K562 (cell line): ENCODE results near the gene CEP20. TPM values are rescaled to one million over a fixed set of nuclear protein-coding genes. Genes with fewer than 3 reads are reported as not detected.

Experiments
- CHD2 ChIP-seq: IDR thresholded peaks from 2 replicates; pipeline ENCODE4 v1.6.1; 2011; ENCODE audit warnings: low read depth, low read length
- MAFF ChIP-seq: IDR thresholded peaks from 2 replicates; pipeline ENCODE4 v1.6.1; 2012; ENCODE audit warnings: low read length, improper control_type of control experiment
- MLLT1 ChIP-seq, 2 experiments: fragments of 450-650 bp; IDR thresholded peaks; 2 replicates each; pipeline ENCODE4 v1.6.1; 2016
- NBN ChIP-seq: fragments of 450-650 bp; IDR thresholded peaks from 2 replicates; pipeline ENCODE4 v1.6.1; 2016; ENCODE audit warnings: low read depth, mild to moderate bottlenecking
- PHB2 ChIP-seq: fragments of 450-650 bp; IDR thresholded peaks from 2 replicates; pipeline ENCODE4 v1.6.1; 2017; ENCODE audit warnings: low read depth
- POLR2H ChIP-seq: IDR thresholded peaks from 2 replicates; pipeline ENCODE4 v1.6.1; 2016; ENCODE audit warnings: missing genetic modification characterization, low read depth, mild to moderate bottlenecking, control low read depth, missing compliant biosample characterization, moderate library complexity
- POU5F1 ChIP-seq: fragments of 150-350 bp; IDR thresholded peaks from 2 replicates; pipeline ENCODE4 v1.6.1; 2014; ENCODE audit warnings: borderline replicate concordance, low read length, low read depth, mild to moderate bottlenecking; ENCODE audit not compliant: partially characterized antibody
- PTBP1 ChIP-seq: fragments of 200-400 bp; formaldehyde crosslinking; IDR thresholded peaks from 2 replicates; pipeline ENCODE4 v1.6.1; 2017; ENCODE audit warnings: low read depth, low read length
- RBBP5 ChIP-seq: fragments of 200-600 bp; sonication (generic); IDR thresholded peaks from 2 replicates; pipeline ENCODE4 v1.6.1; 2012; ENCODE audit warnings: borderline replicate concordance, mild to moderate bottlenecking, low read length, control low read depth, inconsistent platforms; ENCODE audit not compliant: insufficient read depth, poor library complexity, severe bottlenecking
- ZNF717 ChIP-seq: fragments of 250-450 bp; sonication (Bioruptor Pico); IDR thresholded peaks from 2 replicates; pipeline ENCODE4 v1.5.0; 2021
- polyA plus RNA-seq, 8 experiments: library from polyadenylated mRNA; depleted of rRNA in 4 of 8; stranded (reverse) in 5 of 8; unstranded in 3 of 8; fragments of >200 nt; fragmentation: Nextera tagmentation in 2 of 8; fragmentation: Illumina TruSeq in 1 of 8; extraction: Ambion mirVana in 2 of 8; extraction: Trizol in 1 of 8; gene quantifications; 2 replicates each; pipeline versions ENCODE4 v1.2.1 to v1.2.3, GENCODE V29; 2011 to 2014; ENCODE audit warnings: inconsistent platforms in 1 of 8, missing spikeins in 1 of 8
- total RNA-seq, 7 experiments: library from RNA; depleted of rRNA in 6 of 7; stranded (reverse); fragments of >200 nt in 6 of 7; fragmentation: Illumina TruSeq in 2 of 7; extraction: Trizol in 2 of 7; gene quantifications; 2 replicates each; pipeline versions ENCODE4 v1.2.1 to v1.2.3, GENCODE V29; 2011 to 2021; ENCODE audit warnings: low replicate concordance in 1 of 7
- TF ChIP-seq, protein P1 (sequence below): fragments of 250-450 bp; sonication (Bioruptor Pico); IDR thresholded peaks from 2 replicates; pipeline ENCODE4 v1.4.0; 2020
- TF ChIP-seq, protein P2 (sequence below): fragments of 450-650 bp; conservative IDR thresholded peaks from 2 replicates; pipeline ENCODE4 v1.6.1; 2016; ENCODE audit warnings: missing genetic modification characterization, low read depth, mild to moderate bottlenecking, control low read depth, missing compliant biosample characterization
- TF ChIP-seq, protein P3 (sequence below): sonication (generic); formaldehyde crosslinking; IDR thresholded peaks from 2 replicates; pipeline ENCODE4 v1.8.0; 2022; ENCODE audit warnings: missing genetic modification reagents, mild to moderate bottlenecking, moderate library complexity, borderline replicate concordance
- TF ChIP-seq, protein P4 (sequence below): fragments of 450-650 bp; IDR thresholded peaks from 2 replicates; pipeline ENCODE4 v1.6.1; 2017; ENCODE audit warnings: antibody characterized with exemption, mild to moderate bottlenecking

Gene CEP20
- total and polyA plus RNA-seq, 9 of the 15 experiments (the other 6 are each of a cell fraction or from before 2014, with no cell fraction given) = 41.3 to 150 (median 104) TPM

DNA sequence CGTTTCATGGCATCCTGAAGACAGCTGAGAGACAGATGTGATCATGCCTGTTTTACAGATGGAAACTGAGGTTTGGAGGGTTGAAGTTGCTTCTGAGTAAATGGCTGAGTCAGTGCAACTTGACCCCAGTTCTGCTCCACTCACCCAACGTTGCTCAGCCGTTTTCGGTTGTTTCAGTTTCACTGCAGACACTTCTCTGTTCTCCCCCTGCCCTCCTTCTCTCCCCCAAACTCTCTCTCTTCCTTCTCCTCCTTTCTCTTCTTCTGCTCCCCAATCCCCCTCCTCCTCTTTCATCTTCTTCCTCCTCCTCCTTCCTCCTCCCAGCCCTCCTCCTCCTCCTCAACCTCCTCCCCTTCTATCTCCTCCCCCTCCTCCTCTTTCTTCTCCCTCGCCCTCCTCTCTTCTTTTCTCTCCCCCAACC is 9.4 kb upstream of the CEP20 start (continued):
- no peak for TF ChIP-seq RBBP5
- TF ChIP-seq, protein P1, sequence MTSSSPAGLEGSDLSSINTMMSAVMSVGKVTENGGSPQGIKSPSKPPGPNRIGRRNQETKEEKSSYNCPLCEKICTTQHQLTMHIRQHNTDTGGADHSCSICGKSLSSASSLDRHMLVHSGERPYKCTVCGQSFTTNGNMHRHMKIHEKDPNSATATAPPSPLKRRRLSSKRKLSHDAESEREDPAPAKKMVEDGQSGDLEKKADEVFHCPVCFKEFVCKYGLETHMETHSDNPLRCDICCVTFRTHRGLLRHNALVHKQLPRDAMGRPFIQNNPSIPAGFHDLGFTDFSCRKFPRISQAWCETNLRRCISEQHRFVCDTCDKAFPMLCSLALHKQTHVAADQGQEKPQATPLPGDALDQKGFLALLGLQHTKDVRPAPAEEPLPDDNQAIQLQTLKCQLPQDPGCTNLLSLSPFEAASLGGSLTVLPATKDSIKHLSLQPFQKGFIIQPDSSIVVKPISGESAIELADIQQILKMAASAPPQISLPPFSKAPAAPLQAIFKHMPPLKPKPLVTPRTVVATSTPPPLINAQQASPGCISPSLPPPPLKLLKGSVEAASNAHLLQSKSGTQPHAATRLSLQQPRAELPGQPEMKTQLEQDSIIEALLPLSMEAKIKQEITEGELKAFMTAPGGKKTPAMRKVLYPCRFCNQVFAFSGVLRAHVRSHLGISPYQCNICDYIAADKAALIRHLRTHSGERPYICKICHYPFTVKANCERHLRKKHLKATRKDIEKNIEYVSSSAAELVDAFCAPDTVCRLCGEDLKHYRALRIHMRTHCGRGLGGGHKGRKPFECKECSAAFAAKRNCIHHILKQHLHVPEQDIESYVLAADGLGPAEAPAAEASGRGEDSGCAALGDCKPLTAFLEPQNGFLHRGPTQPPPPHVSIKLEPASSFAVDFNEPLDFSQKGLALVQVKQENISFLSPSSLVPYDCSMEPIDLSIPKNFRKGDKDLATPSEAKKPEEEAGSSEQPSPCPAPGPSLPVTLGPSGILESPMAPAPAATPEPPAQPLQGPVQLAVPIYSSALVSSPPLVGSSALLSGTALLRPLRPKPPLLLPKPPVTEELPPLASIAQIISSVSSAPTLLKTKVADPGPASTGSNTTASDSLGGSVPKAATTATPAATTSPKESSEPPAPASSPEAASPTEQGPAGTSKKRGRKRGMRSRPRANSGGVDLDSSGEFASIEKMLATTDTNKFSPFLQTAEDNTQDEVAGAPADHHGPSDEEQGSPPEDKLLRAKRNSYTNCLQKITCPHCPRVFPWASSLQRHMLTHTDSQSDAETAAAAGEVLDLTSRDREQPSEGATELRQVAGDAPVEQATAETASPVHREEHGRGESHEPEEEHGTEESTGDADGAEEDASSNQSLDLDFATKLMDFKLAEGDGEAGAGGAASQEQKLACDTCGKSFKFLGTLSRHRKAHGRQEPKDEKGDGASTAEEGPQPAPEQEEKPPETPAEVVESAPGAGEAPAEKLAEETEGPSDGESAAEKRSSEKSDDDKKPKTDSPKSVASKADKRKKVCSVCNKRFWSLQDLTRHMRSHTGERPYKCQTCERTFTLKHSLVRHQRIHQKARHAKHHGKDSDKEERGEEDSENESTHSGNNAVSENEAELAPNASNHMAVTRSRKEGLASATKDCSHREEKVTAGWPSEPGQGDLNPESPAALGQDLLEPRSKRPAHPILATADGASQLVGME (CRISPR knock-in tag) = no peak
- TF ChIP-seq, protein P2, sequence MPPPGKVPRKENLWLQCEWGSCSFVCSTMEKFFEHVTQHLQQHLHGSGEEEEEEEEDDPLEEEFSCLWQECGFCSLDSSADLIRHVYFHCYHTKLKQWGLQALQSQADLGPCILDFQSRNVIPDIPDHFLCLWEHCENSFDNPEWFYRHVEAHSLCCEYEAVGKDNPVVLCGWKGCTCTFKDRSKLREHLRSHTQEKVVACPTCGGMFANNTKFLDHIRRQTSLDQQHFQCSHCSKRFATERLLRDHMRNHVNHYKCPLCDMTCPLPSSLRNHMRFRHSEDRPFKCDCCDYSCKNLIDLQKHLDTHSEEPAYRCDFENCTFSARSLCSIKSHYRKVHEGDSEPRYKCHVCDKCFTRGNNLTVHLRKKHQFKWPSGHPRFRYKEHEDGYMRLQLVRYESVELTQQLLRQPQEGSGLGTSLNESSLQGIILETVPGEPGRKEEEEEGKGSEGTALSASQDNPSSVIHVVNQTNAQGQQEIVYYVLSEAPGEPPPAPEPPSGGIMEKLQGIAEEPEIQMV (tag) = no peak
- TF ChIP-seq MLLT1 (IDR thresholded peaks at IDR 0.05) = peak; percentile 48 to 72; a peak in 2 of 4 replicates
- peak; percentile 55; the same call in 1 of the 2 replicates for TF ChIP-seq NBN
- no peak for TF ChIP-seq CHD2
- TF ChIP-seq, protein P3, sequence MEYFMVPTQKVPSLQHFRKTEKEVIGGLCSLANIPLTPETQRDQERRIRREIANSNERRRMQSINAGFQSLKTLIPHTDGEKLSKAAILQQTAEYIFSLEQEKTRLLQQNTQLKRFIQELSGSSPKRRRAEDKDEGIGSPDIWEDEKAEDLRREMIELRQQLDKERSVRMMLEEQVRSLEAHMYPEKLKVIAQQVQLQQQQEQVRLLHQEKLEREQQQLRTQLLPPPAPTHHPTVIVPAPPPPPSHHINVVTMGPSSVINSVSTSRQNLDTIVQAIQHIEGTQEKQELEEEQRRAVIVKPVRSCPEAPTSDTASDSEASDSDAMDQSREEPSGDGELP (CRISPR knock-in tag) = no peak
- no peak for TF ChIP-seq PTBP1
- TF ChIP-seq PHB2 = peak; percentile 37; the same call in 1 of the 2 replicates
- no peak for TF ChIP-seq POU5F1
- TF ChIP-seq, protein P4, sequence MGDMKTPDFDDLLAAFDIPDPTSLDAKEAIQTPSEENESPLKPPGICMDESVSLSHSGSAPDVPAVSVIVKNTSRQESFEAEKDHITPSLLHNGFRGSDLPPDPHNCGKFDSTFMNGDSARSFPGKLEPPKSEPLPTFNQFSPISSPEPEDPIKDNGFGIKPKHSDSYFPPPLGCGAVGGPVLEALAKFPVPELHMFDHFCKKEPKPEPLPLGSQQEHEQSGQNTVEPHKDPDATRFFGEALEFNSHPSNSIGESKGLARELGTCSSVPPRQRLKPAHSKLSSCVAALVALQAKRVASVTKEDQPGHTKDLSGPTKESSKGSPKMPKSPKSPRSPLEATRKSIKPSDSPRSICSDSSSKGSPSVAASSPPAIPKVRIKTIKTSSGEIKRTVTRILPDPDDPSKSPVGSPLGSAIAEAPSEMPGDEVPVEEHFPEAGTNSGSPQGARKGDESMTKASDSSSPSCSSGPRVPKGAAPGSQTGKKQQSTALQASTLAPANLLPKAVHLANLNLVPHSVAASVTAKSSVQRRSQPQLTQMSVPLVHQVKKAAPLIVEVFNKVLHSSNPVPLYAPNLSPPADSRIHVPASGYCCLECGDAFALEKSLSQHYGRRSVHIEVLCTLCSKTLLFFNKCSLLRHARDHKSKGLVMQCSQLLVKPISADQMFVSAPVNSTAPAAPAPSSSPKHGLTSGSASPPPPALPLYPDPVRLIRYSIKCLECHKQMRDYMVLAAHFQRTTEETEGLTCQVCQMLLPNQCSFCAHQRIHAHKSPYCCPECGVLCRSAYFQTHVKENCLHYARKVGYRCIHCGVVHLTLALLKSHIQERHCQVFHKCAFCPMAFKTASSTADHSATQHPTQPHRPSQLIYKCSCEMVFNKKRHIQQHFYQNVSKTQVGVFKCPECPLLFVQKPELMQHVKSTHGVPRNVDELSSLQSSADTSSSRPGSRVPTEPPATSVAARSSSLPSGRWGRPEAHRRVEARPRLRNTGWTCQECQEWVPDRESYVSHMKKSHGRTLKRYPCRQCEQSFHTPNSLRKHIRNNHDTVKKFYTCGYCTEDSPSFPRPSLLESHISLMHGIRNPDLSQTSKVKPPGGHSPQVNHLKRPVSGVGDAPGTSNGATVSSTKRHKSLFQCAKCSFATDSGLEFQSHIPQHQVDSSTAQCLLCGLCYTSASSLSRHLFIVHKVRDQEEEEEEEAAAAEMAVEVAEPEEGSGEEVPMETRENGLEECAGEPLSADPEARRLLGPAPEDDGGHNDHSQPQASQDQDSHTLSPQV = 0 out of 2 replicates have a peak, but pooled peaks have one; percentile 51
- no peak for TF ChIP-seq ZNF717 (CRISPR knock-in tag)
- peak; percentile 31; the same call in 1 of the 2 replicates for TF ChIP-seq MAFF
- TF ChIP-seq POLR2H (tag) = no peak
